ENCODE measurements around the gene SCAMP2. TPM values are rescaled to one million over a fixed set of nuclear protein-coding genes. Genes with fewer than 3 reads are reported as not detected.

SCAMP2 gene
- total RNA-seq, 1 donor, result 31.3 TPM

- no peak overlapping the region for H3K4me3 ChIP-seq (ENCODE audit: low read length)
- no peaks in the 10 kb centered on the region for H3K9me3 ChIP-seq (ENCODE audit: low read depth, low read length)
- H3K4me1 ChIP-seq (ENCODE audit: insufficient read depth, low read length), result peaks cover 70% of the 10 kb centered on the region
- H3K27me3 ChIP-seq (ENCODE audit: insufficient read depth, low read length), result no peaks in the 10 kb centered on the region
These were observed 74.5 kb downstream of the SCAMP2 start for GRCh38 chr15:74798388-74799254.

- Histone ChIP-seq H3K27me3 (ENCODE audit: insufficient read depth, low read length) (no peaks in the 10 kb centered on the region), H3K4me3 (ENCODE audit: low read length) (no peak overlapping the region), H3K4me1 (ENCODE audit: insufficient read depth, low read length) (peaks cover 95% of the 10 kb centered on the region), H3K9me3 (ENCODE audit: low read depth, low read length) (no peaks in the 10 kb centered on the region)
These were observed 77.1 kb downstream of the SCAMP2 start for GRCh38 chr15:74795966-74796625.

- Histone ChIP-seq H3K27me3 (ENCODE audit: insufficient read depth, low read length) (no peaks in the 10 kb centered on the region), H3K4me3 (ENCODE audit: low read length) (no peak overlapping the region), H3K4me1 (ENCODE audit: insufficient read depth, low read length) (peaks cover 97% of the 10 kb centered on the region), H3K9me3 (ENCODE audit: low read depth, low read length) (no peaks in the 10 kb centered on the region)
These were observed 78.2 kb downstream of the SCAMP2 start for GRCh38 chr15:74794970-74795349.

- Histone ChIP-seq H3K4me1 (ENCODE audit: insufficient read depth, low read length) (peaks cover 97% of the 10 kb centered on the region), H3K9me3 (ENCODE audit: low read depth, low read length) (no peaks in the 10 kb centered on the region), H3K4me3 (ENCODE audit: low read length) (no peak overlapping the region), H3K27me3 (ENCODE audit: insufficient read depth, low read length) (no peaks in the 10 kb centered on the region)
These were observed 78.8 kb downstream of the SCAMP2 start for GRCh38 chr15:74794248-74794969.

Other genes starting within 250 kb of the SCAMP2 start
- 3.7 TPM for gene EDC3, start 177.3 kb downstream of the SCAMP2 start, total RNA-seq
- not detected for gene CYP1A1, start 147.8 kb downstream of the SCAMP2 start, total RNA-seq
- gene CYP1A2, start 124.5 kb downstream of the SCAMP2 start, total RNA-seq, result not detected
- gene CSK, start 91.3 kb downstream of the SCAMP2 start, total RNA-seq, result 84.8 TPM
- 0.21 TPM for gene LMAN1L, start 60.5 kb downstream of the SCAMP2 start, total RNA-seq
- gene CPLX3, start 46.7 kb downstream of the SCAMP2 start, total RNA-seq, result not detected
- 25.6 TPM for gene ULK3, start 30.2 kb downstream of the SCAMP2 start, total RNA-seq
- 26.0 TPM for gene MPI, start 16.7 kb upstream of the SCAMP2 start, total RNA-seq
- gene FAM219B, start 33.5 kb upstream of the SCAMP2 start, total RNA-seq, result 11.4 TPM
- 39.1 TPM for gene COX5A, start 64.7 kb upstream of the SCAMP2 start, total RNA-seq
- 0.31 TPM for gene RPP25, start 83.4 kb upstream of the SCAMP2 start, total RNA-seq
- 2.2 TPM for gene SCAMP5, start 122.2 kb upstream of the SCAMP2 start, total RNA-seq
- gene PPCDC, start 150.2 kb upstream of the SCAMP2 start, total RNA-seq, result 17.4 TPM